Ovary (tissue), 9 donors: ENCODE measurements around the gene ENTR1. TPM values are rescaled to one million over a fixed set of nuclear protein-coding genes. Genes with fewer than 3 reads are reported as not detected.
A peak's percentile ranks its signal among the peaks of the same experiment; 100 is the strongest.

Experiments used
- DNase-seq, 5 donors: peaks; one replicate each; pipeline ENCODE4 v3.0.0-alpha.2; 2019 to 2020
- H3K27ac ChIP-seq, 2 donors: fragments of 200-600 bp; one replicate each; pipeline versions ENCODE4 v1.5.1 to v1.8.0; 2019 to 2022
- H3K27me3 ChIP-seq: fragments of 200-600 bp; one replicate; pipeline ENCODE4 v1.8.0; 2022
- H3K36me3 ChIP-seq: fragments of 200-600 bp; sonication (generic); one replicate; pipeline ENCODE4 v1.5.1; 2019
- H3K4me1 ChIP-seq: one replicate; pipeline ENCODE4 v1.8.1; 2013; ENCODE audit warnings: mild to moderate bottlenecking, moderate library complexity; ENCODE audit not compliant: insufficient read depth
- H3K4me3 ChIP-seq: fragments of 200-600 bp; sonication (generic); one replicate; pipeline ENCODE4 v1.5.1; 2017
- H3K9me3 ChIP-seq, 2 donors: fragments of 200-600 bp in 1 of 2; sonication (generic) in 1 of 2; one replicate each; pipeline versions ENCODE4 v1.5.1 to v1.8.1; 2013 to 2019; ENCODE audit warnings: mild to moderate bottlenecking in 1 of 2, moderate library complexity in 1 of 2
- EP300 ChIP-seq: sonication (generic); formaldehyde crosslinking; IDR thresholded peaks from one replicate; pipeline ENCODE4 v1.6.1; 2017; ENCODE audit warnings: antibody characterized with exemption
- POLR2A ChIP-seq: fragments of 450-650 bp; IDR thresholded peaks from one replicate; pipeline ENCODE4 v1.6.1; 2017; ENCODE audit warnings: antibody characterized with exemption, mild to moderate bottlenecking, moderate library complexity
- WGBS, 3 donors: extraction: QIAGEN DNeasy Blood & Tissue Kit in 1 of 3; methylation state at CpG; one replicate each; pipeline versions ENCODE4 v1.1.5 to v1.1.7; 2013 to 2017; 5-methylcytosine and 5-hydroxymethylcytosine counted together
- intact Hi-C, 4 donors: fragments of 100-400 bp; cut with DNase I; formaldehyde crosslinking; loops; one replicate each; pipeline versions ENCODE4 v1.11.0 to v1.15.1; 2022 to 2023
- polyA plus RNA-seq, 2 donors: library from polyadenylated mRNA; stranded (reverse); fragments of 200-250 nt in 1 of 2; fragments of 350-450 nt in 1 of 2; fragmentation: Illumina TruSeq in 1 of 2; extraction: RNeasy Lipid Tissue Mini Kit (QIAGEN cat#74804) in 1 of 2; gene quantifications; one replicate each; pipeline ENCODE4 v1.2.3, GENCODE V29; 2013 to 2014
- total RNA-seq, 7 donors: library from RNA; depleted of rRNA in 2 of 7; stranded (reverse); fragments of >200 nt in 2 of 7; fragmentation: NEBNext Ultra II Directional in 3 of 7; extraction: Animal tissue kit (Norgen Biotek cat#: 25700) in 3 of 7; gene quantifications; one replicate each; pipeline versions ENCODE4 v1.1.0 to v1.2.4, GENCODE V29; 2016 to 2023
- TF ChIP-seq, protein P1 (sequence below), 3 donors: fragments of 450-650 bp in 2 of 3; fragments of 200-600 bp in 1 of 3; IDR thresholded peaks; one replicate each; pipeline versions ENCODE4 v1.5.1 to v1.8.0; 2016 to 2022; ENCODE audit warnings: antibody characterized with exemption in 3 of 3, mild to moderate bottlenecking in 1 of 3
- donor health status: DM: no; HTN: no; CAD: no; lungs with moderate emphysema.
- donor health status: DM: no; HTN: no; CAD: no.
- donor health status: Bipolar disorder and iron deficiency.
- donor health status: DM: yes; HTN: yes; CAD: no.
- donor health status: DM: no; HTN: no; CAD: no.
- donor health status: DM: yes; HTN: yes; CAD: no.

ENTR1 gene
- total and polyA plus RNA-seq, 9 donors, result 19.3 to 52.5 (median 27.2) TPM

DNA sequence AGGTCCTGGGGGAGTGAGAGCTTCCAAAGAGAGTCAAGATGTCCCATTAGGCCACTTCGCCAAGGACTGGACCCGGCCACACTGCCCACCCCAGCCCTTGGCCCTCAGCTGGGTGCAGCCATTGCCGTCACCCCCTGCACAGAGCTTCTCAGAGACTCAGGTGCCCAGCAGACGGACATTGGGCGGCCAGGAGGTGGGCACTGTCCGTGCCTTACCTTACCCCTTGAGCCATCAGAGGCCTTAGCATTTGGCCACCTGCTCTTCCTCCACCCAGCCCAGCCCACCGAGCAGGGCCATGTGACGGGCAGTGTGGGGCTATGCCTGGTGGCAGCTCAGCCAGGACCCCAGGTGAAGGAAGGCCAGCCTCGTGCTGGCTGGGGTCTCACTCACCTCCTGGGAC lies 43.6 kb downstream of the ENTR1 start:
- no peaks in the 10 kb centered on the region for H3K9me3 ChIP-seq
- 80 to 84% (median 81%) methylated on average over 7 to 9 of the region's 9 CpGs for WGBS, 3 donors
- H3K27ac ChIP-seq, result no peak overlapping the region
- H3K36me3 ChIP-seq, result no peaks in the 10 kb centered on the region
- H3K4me3 ChIP-seq, result no peak overlapping the region
- H3K4me1 ChIP-seq, result peaks cover 3% of the 10 kb centered on the region
- no peak for DNase-seq
- no peaks in the 10 kb centered on the region for H3K27me3 ChIP-seq
- intact Hi-C loops, result loop anchor here in 2 of 4 donors (5.0 kb wide), 2 partner anchors 50 to 55 kb away; no protein-coding TSS in a partner anchor
- TF ChIP-seq EP300 (no peak), POLR2A (no peak)
- TF ChIP-seq, protein P1, sequence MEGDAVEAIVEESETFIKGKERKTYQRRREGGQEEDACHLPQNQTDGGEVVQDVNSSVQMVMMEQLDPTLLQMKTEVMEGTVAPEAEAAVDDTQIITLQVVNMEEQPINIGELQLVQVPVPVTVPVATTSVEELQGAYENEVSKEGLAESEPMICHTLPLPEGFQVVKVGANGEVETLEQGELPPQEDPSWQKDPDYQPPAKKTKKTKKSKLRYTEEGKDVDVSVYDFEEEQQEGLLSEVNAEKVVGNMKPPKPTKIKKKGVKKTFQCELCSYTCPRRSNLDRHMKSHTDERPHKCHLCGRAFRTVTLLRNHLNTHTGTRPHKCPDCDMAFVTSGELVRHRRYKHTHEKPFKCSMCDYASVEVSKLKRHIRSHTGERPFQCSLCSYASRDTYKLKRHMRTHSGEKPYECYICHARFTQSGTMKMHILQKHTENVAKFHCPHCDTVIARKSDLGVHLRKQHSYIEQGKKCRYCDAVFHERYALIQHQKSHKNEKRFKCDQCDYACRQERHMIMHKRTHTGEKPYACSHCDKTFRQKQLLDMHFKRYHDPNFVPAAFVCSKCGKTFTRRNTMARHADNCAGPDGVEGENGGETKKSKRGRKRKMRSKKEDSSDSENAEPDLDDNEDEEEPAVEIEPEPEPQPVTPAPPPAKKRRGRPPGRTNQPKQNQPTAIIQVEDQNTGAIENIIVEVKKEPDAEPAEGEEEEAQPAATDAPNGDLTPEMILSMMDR (IDR thresholded peaks at IDR 0.05), result no peak

DNA sequence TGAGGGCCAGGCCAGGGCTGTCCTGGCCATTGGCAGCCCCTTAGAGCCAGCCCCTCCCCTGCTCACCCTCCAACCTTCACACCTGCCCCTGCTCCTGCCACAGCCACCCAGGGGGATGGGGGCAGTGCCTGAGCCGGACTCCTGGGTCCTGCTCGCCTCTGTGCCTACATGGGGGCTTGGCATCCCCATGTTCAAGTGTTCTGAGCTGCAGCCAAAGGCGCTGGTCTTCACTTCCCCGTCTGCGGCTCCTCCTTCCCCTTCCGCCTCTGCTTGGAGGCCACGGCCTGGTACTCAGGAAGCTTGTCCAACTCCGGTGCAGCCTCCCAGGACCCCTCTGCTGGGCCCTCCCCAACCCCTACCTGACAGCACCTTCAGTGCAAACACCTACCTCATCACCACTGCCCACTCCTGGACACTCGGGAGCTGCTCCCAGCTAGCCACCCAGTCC lies 44.6 kb downstream of the ENTR1 start:
- TF ChIP-seq, protein P1 (IDR thresholded peaks at IDR 0.05), result no peak
- TF ChIP-seq EP300, result no peak
- no peak for TF ChIP-seq POLR2A
- intact Hi-C loops, result loop anchor here in 3 of 4 donors (2.0 to 5.0 kb wide), 3 partner anchors 48 to 53 kb away; no protein-coding TSS in a partner anchor
- 50 to 51% (median 51%) methylated on average over 9 of the region's 9 CpGs for WGBS, 3 donors
- H3K36me3 ChIP-seq, result no peaks in the 10 kb centered on the region
- no peaks in the 10 kb centered on the region for H3K27me3 ChIP-seq
- H3K4me3 ChIP-seq, result no peak overlapping the region
- H3K9me3 ChIP-seq, result no peaks in the 10 kb centered on the region
- H3K4me1 ChIP-seq, result peaks cover 5% of the 10 kb centered on the region
- no peak for DNase-seq
- H3K27ac ChIP-seq, result no peak overlapping the region

DNA sequence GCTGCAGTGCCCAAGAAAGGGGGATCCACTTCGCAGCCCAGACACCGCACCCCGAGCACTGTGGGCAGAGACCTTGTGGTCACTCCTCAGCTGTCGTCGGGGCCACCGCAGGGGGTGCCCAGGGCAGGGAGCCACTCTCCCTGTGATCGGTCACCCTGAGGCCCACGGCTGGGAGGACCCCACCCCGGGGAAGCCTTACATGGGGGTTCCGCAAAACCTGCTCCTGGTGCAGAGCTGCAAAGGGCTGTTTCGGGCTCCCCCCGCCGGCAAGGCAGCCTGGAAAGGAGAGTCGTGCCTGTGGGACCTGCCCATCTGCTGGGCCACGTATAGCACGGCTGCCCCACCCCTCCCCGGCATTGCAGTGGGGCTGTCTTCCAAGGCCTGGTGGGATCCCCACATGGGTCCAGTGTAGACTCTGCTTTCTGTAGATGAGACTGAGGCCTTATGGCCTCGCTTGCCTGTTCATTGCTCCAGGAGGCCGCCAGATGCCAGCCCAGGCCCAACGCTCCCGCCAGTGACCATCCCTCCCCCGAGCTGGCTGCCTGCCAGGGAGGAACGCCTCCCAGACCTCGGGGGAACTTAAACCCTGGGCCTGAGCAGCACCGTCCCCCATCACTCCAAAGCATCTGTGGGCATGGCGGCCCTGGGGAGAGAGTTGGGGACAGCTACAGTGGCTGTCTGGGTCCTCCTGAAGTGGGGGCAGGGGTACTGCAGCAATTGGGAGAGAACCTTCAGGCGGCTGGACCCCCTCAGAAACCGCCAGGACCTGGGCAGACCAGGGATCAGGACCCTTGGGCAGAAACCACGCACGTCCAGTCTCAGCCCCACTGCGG lies 45.3 kb downstream of the ENTR1 start:
- no peaks in the 10 kb centered on the region for H3K36me3 ChIP-seq
- no peak overlapping the region for H3K27ac ChIP-seq
- no peaks in the 10 kb centered on the region for H3K27me3 ChIP-seq
- WGBS, 3 donors, result 56 to 64% (median 59%) methylated on average over 16 to 31 of the region's 31 CpGs
- intact Hi-C loops, result loop anchor here in 3 of 4 donors (2.0 to 5.0 kb wide), 4 partner anchors 38 to 53 kb away; partner anchors contain the start of gene GPSM1 (in 1 of the 3)
- H3K9me3 ChIP-seq, result no peaks in the 10 kb centered on the region
- DNase-seq, result peak in 1 of 5 donors; percentile 54
- H3K4me1 ChIP-seq, result peaks cover 7% of the 10 kb centered on the region
- TF ChIP-seq EP300 (no peak), POLR2A (no peak)
- TF ChIP-seq, protein P1 (IDR thresholded peaks at IDR 0.05), result no peak
- no peak overlapping the region for H3K4me3 ChIP-seq

DNA sequence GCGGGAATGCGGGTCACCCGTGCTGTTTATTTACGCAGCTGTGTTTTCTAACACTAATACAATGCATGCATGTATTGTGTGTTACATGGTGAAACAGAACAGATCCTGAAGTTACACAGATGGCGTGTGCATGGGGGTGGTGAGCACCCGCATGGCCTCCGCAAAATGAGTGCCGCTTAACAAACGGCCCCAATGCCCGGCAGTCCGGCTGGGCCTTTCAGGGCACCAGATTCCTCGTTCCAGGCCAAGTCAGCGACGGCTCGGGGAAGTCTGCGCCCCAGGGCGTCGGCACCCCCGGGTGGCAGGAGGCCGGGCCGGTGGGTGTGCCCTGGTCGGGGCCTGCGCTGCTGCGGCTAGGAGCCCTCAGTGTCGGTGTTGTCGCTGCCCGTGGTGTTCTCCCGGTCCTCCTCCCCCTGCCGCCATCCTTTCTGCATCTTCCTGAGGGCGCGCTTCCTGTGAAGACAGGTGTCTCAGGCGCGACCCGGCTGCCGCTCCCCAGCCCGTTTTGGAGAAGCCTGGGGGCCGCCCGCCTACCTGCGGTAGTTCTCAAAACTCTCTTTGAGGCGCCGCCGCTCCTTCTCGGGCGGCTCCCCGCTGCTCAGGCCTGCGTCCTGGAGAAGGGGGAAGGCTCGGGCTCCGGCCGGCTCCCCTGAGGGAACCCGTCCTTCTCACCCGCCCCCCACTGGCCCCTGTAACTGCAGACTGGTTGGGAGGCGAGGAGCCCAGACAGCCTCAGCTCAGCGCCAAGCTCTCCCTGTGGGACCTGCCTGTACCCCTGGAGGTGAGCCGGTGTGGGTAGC lies 46.3 kb downstream of the ENTR1 start:
- Histone ChIP-seq H3K4me1 (peaks cover 7% of the 10 kb centered on the region), H3K27me3 (no peaks in the 10 kb centered on the region), H3K9me3 (no peaks in the 10 kb centered on the region), H3K4me3 (peak overlapping the region; percentile 93), H3K36me3 (no peaks in the 10 kb centered on the region), H3K27ac (no peak overlapping the region)
- WGBS, 3 donors, result 31 to 39% (median 37%) methylated on average over 28 to 54 of the region's 54 CpGs
- DNase-seq, result no peak
- intact Hi-C loops, result loop anchor here in 1 of 4 donors (2.0 to 5.0 kb wide), 2 partner anchors 37 to 51 kb away; partner anchors contain the start of gene GPSM1
- TF ChIP-seq EP300 (no peak), POLR2A (no peak)
- TF ChIP-seq, protein P1 (IDR thresholded peaks at IDR 0.05), result no peak
